ENCODE results near the gene IGFBP5.

IGFBP5 gene

GRCh38 chr2:216698293-216698692 lies 2.9 kb upstream of the IGFBP5 start:
- TF ChIP-seq, protein P1, sequence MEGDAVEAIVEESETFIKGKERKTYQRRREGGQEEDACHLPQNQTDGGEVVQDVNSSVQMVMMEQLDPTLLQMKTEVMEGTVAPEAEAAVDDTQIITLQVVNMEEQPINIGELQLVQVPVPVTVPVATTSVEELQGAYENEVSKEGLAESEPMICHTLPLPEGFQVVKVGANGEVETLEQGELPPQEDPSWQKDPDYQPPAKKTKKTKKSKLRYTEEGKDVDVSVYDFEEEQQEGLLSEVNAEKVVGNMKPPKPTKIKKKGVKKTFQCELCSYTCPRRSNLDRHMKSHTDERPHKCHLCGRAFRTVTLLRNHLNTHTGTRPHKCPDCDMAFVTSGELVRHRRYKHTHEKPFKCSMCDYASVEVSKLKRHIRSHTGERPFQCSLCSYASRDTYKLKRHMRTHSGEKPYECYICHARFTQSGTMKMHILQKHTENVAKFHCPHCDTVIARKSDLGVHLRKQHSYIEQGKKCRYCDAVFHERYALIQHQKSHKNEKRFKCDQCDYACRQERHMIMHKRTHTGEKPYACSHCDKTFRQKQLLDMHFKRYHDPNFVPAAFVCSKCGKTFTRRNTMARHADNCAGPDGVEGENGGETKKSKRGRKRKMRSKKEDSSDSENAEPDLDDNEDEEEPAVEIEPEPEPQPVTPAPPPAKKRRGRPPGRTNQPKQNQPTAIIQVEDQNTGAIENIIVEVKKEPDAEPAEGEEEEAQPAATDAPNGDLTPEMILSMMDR (IDR thresholded peaks at IDR 0.05; ENCODE audit: control insufficient read depth, insufficient read depth, low read depth, low read length, missing control alignments): no peak
- DNase-seq (ENCODE audit: low read depth): no peak
- no peak overlapping the region for H3K4me3 ChIP-seq (ENCODE audit: control insufficient read depth, low read depth, low read length)

GRCh38 chr2:216696751-216697560 lies 1.6 kb upstream of the IGFBP5 start:
- DNase-seq (ENCODE audit: low read depth): no peak
- TF ChIP-seq, protein P1 (IDR thresholded peaks at IDR 0.05; ENCODE audit: control insufficient read depth, insufficient read depth, low read depth, low read length, missing control alignments): peak; percentile 71

GRCh38 chr2:216696321-216696720 lies 972 bp upstream of the IGFBP5 start:
- DNase-seq (ENCODE audit: low read depth): no peak
- TF ChIP-seq, protein P1 (IDR thresholded peaks at IDR 0.05; ENCODE audit: control insufficient read depth, insufficient read depth, low read depth, low read length, missing control alignments): no peak
- no peak overlapping the region for H3K4me3 ChIP-seq (ENCODE audit: control insufficient read depth, low read depth, low read length)

More at GRCh38 chr2:216696751-216697560, 1.6 kb upstream of the IGFBP5 start:
- H3K4me3 ChIP-seq (ENCODE audit: control insufficient read depth, low read depth, low read length): no peak overlapping the region

GRCh38 chr2:216694826-216695217 lies 527 bp downstream of the IGFBP5 start:
- no peak for DNase-seq (ENCODE audit: low read depth)
- peak overlapping the region; percentile 28 for H3K4me3 ChIP-seq (ENCODE audit: control insufficient read depth, low read depth, low read length)
- TF ChIP-seq, protein P1 (IDR thresholded peaks at IDR 0.05; ENCODE audit: control insufficient read depth, insufficient read depth, low read depth, low read length, missing control alignments): no peak

DNA sequence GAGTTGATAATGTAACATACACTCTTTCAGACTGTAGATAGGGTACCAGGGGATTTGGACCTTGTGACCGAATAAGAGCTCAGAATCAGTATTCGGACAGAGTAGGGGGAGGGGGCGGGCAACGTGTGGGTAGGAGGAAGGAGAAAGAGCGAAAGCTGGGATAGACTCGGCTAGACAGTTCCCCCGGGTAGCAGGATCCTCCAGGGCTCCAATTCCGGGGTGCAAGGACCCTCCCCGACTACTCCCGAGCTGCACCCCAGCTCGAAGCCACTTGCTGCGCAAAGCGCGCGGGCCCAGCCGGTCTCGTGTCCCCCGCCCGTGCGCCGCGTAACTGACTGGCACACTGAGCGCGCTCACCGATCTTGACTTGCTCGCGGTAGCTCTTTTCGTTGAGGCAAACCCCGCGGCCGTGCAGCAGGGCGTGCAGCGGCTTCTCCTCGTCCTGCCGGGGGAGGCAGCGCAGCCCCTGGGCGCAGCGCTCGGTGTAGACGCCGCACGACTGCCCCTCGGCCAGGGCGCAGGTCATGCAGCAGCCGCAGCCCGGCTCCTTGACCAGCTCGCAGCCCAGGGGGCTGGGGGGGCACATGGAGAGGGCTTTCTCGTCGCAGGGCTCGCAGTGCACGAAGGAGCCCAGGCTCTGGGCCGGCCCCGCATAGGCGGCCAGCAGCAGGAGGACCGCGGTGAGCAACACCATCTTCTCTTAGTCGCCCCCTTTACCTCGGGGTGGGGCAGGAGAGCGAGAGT lies 1.1 kb downstream of the IGFBP5 start:
- DNase-seq (ENCODE audit: low read depth): no peak

GRCh38 chr2:216693414-216694080 lies 1.8 kb downstream of the IGFBP5 start:
- TF ChIP-seq, protein P1 (IDR thresholded peaks at IDR 0.05; ENCODE audit: control insufficient read depth, insufficient read depth, low read depth, low read length, missing control alignments): no peak
- H3K4me3 ChIP-seq (ENCODE audit: control insufficient read depth, low read depth, low read length): peak overlapping the region; percentile 49
- DNase-seq (ENCODE audit: low read depth): no peak

More for the DNA sequence above, 1.1 kb downstream of the IGFBP5 start:
- H3K4me3 ChIP-seq (ENCODE audit: control insufficient read depth, low read depth, low read length): peak overlapping the region; percentile 49
- TF ChIP-seq, protein P1 (IDR thresholded peaks at IDR 0.05; ENCODE audit: control insufficient read depth, insufficient read depth, low read depth, low read length, missing control alignments): no peak
